ENCODE results near the gene PDE4B. TPM values are rescaled to one million over a fixed set of nuclear protein-coding genes. Genes with fewer than 3 reads are reported as not detected.
A peak's percentile ranks its signal among the peaks of the same experiment; 100 is the strongest.
"Not testable (repeated sequence)": the region's sequence is repeated elsewhere in the genome, so short reads cannot be mapped to it uniquely, and the experiment has no call there.

Gene PDE4B
- total RNA-seq, 1 donor from 2014 or later: 2.4 TPM

- ATAC-seq: no peak
Observed at GRCh38 chr1:66108624-66109023, 315.9 kb downstream of the PDE4B start.

GRCh38 chr1:66112744-66113400 lies 320.2 kb downstream of the PDE4B start:
- ATAC-seq (no peak), DNase-seq (ENCODE audit: low spot score) (no peak)

More at GRCh38 chr1:66108624-66109023, 315.9 kb downstream of the PDE4B start:
- DNase-seq (ENCODE audit: low spot score): no peak

GRCh38 chr1:66119148-66119547 lies 326.5 kb downstream of the PDE4B start:
- no peak for ATAC-seq

GRCh38 chr1:66124670-66125069 lies 332.0 kb downstream of the PDE4B start:
- DNase-seq (ENCODE audit: low spot score) (no peak), ATAC-seq (no peak)

More at GRCh38 chr1:66119148-66119547, 326.5 kb downstream of the PDE4B start:
- no peak for DNase-seq (ENCODE audit: low spot score)

- DNase-seq (ENCODE audit: low spot score); ATAC-seq: not testable (repeated sequence)
Observed at GRCh38 chr1:66128641-66129040, 335.9 kb downstream of the PDE4B start.

GRCh38 chr1:66132324-66132723 lies 339.6 kb downstream of the PDE4B start:
- no peak for ATAC-seq
- no peak for DNase-seq (ENCODE audit: low spot score)

GRCh38 chr1:66134004-66134403 lies 341.3 kb downstream of the PDE4B start:
- DNase-seq (ENCODE audit: low spot score): no peak
- no peak for ATAC-seq

- no peak for ATAC-seq
- no peak for DNase-seq (ENCODE audit: low spot score)
Observed at GRCh38 chr1:66135161-66135560, 342.5 kb downstream of the PDE4B start.

- peak; percentile 26 for ATAC-seq
Observed at GRCh38 chr1:66136423-66136822, 343.7 kb downstream of the PDE4B start.

GRCh38 chr1:66137235-66137634 lies 344.5 kb downstream of the PDE4B start:
- DNase-seq (ENCODE audit: low spot score): no peak
- ATAC-seq: no peak

More at GRCh38 chr1:66136423-66136822, 343.7 kb downstream of the PDE4B start:
- not testable (repeated sequence) for DNase-seq (ENCODE audit: low spot score)

GRCh38 chr1:66138613-66139012 lies 345.9 kb downstream of the PDE4B start:
- DNase-seq (ENCODE audit: low spot score) (no peak), ATAC-seq (no peak)

GRCh38 chr1:66140072-66140471 lies 347.4 kb downstream of the PDE4B start:
- no peak for DNase-seq (ENCODE audit: low spot score)

GRCh38 chr1:66143651-66144050 lies 351.0 kb downstream of the PDE4B start:
- ATAC-seq (no peak), DNase-seq (ENCODE audit: low spot score) (no peak)

More at GRCh38 chr1:66140072-66140471, 347.4 kb downstream of the PDE4B start:
- no peak for ATAC-seq

- DNase-seq (ENCODE audit: low spot score) (no peak), ATAC-seq (peak; percentile 69)
Observed at GRCh38 chr1:66147226-66147835, 354.6 kb downstream of the PDE4B start.

GRCh38 chr1:66152034-66152433 lies 359.3 kb downstream of the PDE4B start:
- no peak for DNase-seq (ENCODE audit: low spot score)
- no peak for ATAC-seq

- DNase-seq (ENCODE audit: low spot score) (no peak), ATAC-seq (no peak)
Observed at GRCh38 chr1:66154394-66154793, 361.7 kb downstream of the PDE4B start.

- ATAC-seq: no peak
- DNase-seq (ENCODE audit: low spot score): no peak
Observed at GRCh38 chr1:66156144-66156543, 363.4 kb downstream of the PDE4B start.

GRCh38 chr1:66159800-66160199 lies 367.1 kb downstream of the PDE4B start:
- DNase-seq (ENCODE audit: low spot score) (no peak), ATAC-seq (no peak)

- DNase-seq (ENCODE audit: low spot score) (no peak), ATAC-seq (no peak)
Observed at GRCh38 chr1:66160719-66161118, 368.0 kb downstream of the PDE4B start.

GRCh38 chr1:66166753-66167152 lies 374.1 kb downstream of the PDE4B start:
- no peak for DNase-seq (ENCODE audit: low spot score)
- no peak for ATAC-seq

- ATAC-seq: no peak
Observed at GRCh38 chr1:66167267-66167666, 374.6 kb downstream of the PDE4B start.

GRCh38 chr1:66168467-66168887 lies 375.8 kb downstream of the PDE4B start:
- DNase-seq (ENCODE audit: low spot score) (no peak), ATAC-seq (no peak)

More at GRCh38 chr1:66167267-66167666, 374.6 kb downstream of the PDE4B start:
- DNase-seq (ENCODE audit: low spot score): no peak

Data from left lobe of liver (tissue), 2 donors.